ENCODE data around the gene ZNF608. TPM values are rescaled to one million over a fixed set of nuclear protein-coding genes. Genes with fewer than 3 reads are reported as not detected.

The ZNF608 gene
- total and polyA plus RNA-seq, 2 experiments from 2014 or later, result 20.5 to 42.4 TPM

DNA sequence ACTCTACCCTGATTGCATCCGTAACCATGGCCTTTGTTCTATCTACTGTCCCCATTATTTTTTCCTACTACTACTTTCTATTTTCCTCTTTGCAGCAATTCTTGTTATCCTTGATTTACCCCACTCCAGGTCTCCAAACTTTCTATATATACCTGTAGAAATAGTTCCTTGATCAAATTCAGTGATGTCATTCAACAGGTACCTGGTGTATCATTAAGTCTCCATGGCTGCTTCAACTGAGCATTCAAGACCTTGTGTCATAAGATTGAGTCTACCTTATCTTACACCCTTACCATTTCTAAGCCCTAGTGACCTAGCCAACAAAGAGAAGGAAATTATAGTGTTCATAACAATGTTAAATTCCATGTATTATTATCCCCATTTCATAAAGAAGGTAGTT, 35.8 kb upstream of the ZNF608 start (continued):
- TF ChIP-seq POLR2AphosphoS5 (IDR thresholded peaks at IDR 0.05; ENCODE audit: low read depth) (no peak), ZNF331 (CRISPR knock-in tag; IDR thresholded peaks at IDR 0.05; ENCODE audit: low read depth) (no peak), ZNF114 (CRISPR knock-in tag; IDR thresholded peaks at IDR 0.05) (no peak)
- TF ChIP-seq, protein P1, sequence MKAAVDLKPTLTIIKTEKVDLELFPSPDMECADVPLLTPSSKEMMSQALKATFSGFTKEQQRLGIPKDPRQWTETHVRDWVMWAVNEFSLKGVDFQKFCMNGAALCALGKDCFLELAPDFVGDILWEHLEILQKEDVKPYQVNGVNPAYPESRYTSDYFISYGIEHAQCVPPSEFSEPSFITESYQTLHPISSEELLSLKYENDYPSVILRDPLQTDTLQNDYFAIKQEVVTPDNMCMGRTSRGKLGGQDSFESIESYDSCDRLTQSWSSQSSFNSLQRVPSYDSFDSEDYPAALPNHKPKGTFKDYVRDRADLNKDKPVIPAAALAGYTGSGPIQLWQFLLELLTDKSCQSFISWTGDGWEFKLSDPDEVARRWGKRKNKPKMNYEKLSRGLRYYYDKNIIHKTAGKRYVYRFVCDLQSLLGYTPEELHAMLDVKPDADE (IDR thresholded peaks at IDR 0.05), result no peak
- TF ChIP-seq, protein P2, sequence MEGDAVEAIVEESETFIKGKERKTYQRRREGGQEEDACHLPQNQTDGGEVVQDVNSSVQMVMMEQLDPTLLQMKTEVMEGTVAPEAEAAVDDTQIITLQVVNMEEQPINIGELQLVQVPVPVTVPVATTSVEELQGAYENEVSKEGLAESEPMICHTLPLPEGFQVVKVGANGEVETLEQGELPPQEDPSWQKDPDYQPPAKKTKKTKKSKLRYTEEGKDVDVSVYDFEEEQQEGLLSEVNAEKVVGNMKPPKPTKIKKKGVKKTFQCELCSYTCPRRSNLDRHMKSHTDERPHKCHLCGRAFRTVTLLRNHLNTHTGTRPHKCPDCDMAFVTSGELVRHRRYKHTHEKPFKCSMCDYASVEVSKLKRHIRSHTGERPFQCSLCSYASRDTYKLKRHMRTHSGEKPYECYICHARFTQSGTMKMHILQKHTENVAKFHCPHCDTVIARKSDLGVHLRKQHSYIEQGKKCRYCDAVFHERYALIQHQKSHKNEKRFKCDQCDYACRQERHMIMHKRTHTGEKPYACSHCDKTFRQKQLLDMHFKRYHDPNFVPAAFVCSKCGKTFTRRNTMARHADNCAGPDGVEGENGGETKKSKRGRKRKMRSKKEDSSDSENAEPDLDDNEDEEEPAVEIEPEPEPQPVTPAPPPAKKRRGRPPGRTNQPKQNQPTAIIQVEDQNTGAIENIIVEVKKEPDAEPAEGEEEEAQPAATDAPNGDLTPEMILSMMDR (conservative IDR thresholded peaks at IDR 0.05; ENCODE audit: low read depth in 2 of 2), result no peak

DNA sequence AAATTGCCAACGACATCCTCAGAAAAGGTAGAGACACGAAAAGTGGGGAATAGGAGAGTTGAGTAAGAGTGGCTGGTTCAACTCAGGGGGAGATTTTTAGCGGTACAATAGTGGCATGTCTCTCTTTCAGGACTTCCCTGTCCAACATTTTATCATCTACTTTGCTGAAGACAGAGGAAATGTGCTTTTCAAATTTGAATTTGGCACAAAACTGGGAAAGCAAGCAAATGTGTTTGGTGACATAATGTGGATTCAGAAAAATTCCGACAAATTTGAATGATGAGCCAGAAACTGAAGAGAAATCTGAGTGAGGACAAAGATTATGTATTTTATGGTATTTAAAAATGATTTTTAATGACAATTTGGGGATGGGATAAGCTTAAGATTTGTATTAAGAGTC, 33.6 kb upstream of the ZNF608 start:
- Histone ChIP-seq H2AFZ (peak overlapping the region; percentile 1; the same call in 1 of the 2 replicates), H3F3A (replicated peaks; ENCODE audit: low read depth) (no peaks in the 10 kb centered on the region), H3K4me3 (no peak overlapping the region), H3K36me3 (ENCODE audit: insufficient read depth) (no peaks in the 10 kb centered on the region), H3K27ac (ENCODE audit: low read depth) (no peak overlapping the region), H3K9me2 (ENCODE audit: insufficient read depth) (peaks cover 17% of the 10 kb centered on the region), H3K4me2 (no peak overlapping the region), H3K4me1 (ENCODE audit: insufficient read depth) (no peaks in the 10 kb centered on the region), H3K27me3 (ENCODE audit: insufficient read depth) (no peaks in the 10 kb centered on the region), H3K79me2 (replicated peaks; ENCODE audit: insufficient read depth) (no peaks in the 10 kb centered on the region), H4K20me1 (replicated peaks; ENCODE audit: insufficient read depth) (no peaks in the 10 kb centered on the region)
- peaks cover 2% of the 10 kb centered on the region for H3K27me3 Mint-ChIP-seq (ENCODE audit: insufficient read depth, low read depth, poor library complexity)
- DNase-seq (ENCODE audit: low spot score) (no peak), ATAC-seq (no peak)
- H3K4me3 Mint-ChIP-seq, result no peak overlapping the region
- no peak overlapping the region for H3K27ac Mint-ChIP-seq
- H3K4me1 Mint-ChIP-seq, result no peaks in the 10 kb centered on the region
- H3K9me3 Mint-ChIP-seq, result no peaks in the 10 kb centered on the region
- TF ChIP-seq EZH2 (IDR thresholded peaks at IDR 0.05; ENCODE audit: low read depth, unreplicated experiment) (no peak), ZNF331 (CRISPR knock-in tag; IDR thresholded peaks at IDR 0.05; ENCODE audit: low read depth) (no peak), JUNB (IDR thresholded peaks at IDR 0.05; ENCODE audit: unreplicated experiment) (no peak)
- H3K36me3 Mint-ChIP-seq (ENCODE audit: low read depth), result no peaks in the 10 kb centered on the region

DNA sequence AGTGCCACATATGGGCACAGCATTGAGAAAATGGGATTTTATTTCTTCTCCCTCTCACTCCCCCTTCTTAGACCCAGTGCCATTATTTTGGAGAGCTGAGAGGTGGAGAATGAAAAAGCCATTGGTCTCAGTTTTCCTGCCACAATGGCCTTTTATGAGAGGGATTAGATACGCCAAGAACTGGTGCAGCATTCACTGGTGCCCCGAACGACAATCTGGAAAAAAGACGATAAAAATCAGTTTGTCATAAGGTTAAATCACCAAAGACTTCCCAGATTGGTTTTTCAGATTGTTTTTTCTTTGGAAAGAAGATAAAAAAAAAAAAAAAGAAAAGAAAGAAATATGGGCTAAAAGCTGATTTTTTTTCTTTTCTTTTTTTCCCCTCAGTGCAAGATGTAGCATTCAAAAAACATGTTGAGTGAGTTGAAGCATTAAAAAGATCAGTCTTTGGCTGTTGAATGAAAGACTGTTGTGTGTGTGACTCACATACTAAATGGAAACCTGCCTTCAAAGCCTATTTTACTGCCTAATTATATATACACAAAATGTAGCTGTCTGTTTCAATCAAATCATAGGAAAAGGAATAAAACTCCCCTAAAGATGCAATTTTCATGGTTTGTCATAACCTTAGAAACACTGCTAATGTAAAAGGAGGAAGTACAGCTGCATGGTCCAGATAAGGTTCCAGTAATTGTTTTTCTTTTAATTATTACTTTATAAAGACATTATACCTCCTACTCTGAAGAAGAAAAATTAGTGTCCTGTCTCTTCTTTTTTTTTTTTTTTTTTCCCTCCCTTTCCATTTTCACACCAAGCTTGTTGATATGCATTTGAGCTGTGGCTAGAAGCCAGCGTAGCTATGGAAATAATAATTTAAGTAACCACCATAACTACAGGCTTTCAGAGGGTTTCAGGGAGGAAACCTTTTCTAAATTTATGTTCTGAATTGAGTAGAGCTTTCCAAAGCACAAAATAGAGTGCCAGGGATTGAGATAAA, 27.2 kb upstream of the ZNF608 start:
- Histone ChIP-seq H2AFZ (no peak overlapping the region), H3F3A (replicated peaks; ENCODE audit: low read depth) (no peaks in the 10 kb centered on the region), H3K9me2 (ENCODE audit: insufficient read depth) (0 out of 2 replicates have a peak, but pooled peaks cover 5% of the 10 kb centered on the region), H4K20me1 (replicated peaks; ENCODE audit: insufficient read depth) (no peaks in the 10 kb centered on the region), H3K36me3 (ENCODE audit: insufficient read depth) (no peaks in the 10 kb centered on the region), H3K79me2 (replicated peaks; ENCODE audit: insufficient read depth) (no peaks in the 10 kb centered on the region), H3K27ac (ENCODE audit: low read depth) (no peak overlapping the region), H3K4me1 (ENCODE audit: insufficient read depth) (peaks cover 23% of the 10 kb centered on the region), H3K4me3 (no peak overlapping the region), H3K4me2 (no peak overlapping the region), H3K27me3 (ENCODE audit: insufficient read depth) (no peaks in the 10 kb centered on the region)
- no peak for TF ChIP-seq ZNF114 (CRISPR knock-in tag; IDR thresholded peaks at IDR 0.05)
- TF ChIP-seq, protein P1 (IDR thresholded peaks at IDR 0.05), result no peak
- TF ChIP-seq STAT1 (IDR thresholded peaks at IDR 0.05; ENCODE audit: unreplicated experiment), result no peak
- TF ChIP-seq NANOG (IDR thresholded peaks at IDR 0.05; ENCODE audit: borderline replicate concordance), result no peak
- no peak for TF ChIP-seq JUNB (IDR thresholded peaks at IDR 0.05; ENCODE audit: unreplicated experiment)
- TF ChIP-seq CREB1 (CRISPR knock-in tag; IDR thresholded peaks at IDR 0.05; ENCODE audit: low read depth), result no peak
- no peak for TF ChIP-seq EZH2phosphoT487 (IDR thresholded peaks at IDR 0.05; ENCODE audit: unreplicated experiment)
- TF ChIP-seq, protein P3, sequence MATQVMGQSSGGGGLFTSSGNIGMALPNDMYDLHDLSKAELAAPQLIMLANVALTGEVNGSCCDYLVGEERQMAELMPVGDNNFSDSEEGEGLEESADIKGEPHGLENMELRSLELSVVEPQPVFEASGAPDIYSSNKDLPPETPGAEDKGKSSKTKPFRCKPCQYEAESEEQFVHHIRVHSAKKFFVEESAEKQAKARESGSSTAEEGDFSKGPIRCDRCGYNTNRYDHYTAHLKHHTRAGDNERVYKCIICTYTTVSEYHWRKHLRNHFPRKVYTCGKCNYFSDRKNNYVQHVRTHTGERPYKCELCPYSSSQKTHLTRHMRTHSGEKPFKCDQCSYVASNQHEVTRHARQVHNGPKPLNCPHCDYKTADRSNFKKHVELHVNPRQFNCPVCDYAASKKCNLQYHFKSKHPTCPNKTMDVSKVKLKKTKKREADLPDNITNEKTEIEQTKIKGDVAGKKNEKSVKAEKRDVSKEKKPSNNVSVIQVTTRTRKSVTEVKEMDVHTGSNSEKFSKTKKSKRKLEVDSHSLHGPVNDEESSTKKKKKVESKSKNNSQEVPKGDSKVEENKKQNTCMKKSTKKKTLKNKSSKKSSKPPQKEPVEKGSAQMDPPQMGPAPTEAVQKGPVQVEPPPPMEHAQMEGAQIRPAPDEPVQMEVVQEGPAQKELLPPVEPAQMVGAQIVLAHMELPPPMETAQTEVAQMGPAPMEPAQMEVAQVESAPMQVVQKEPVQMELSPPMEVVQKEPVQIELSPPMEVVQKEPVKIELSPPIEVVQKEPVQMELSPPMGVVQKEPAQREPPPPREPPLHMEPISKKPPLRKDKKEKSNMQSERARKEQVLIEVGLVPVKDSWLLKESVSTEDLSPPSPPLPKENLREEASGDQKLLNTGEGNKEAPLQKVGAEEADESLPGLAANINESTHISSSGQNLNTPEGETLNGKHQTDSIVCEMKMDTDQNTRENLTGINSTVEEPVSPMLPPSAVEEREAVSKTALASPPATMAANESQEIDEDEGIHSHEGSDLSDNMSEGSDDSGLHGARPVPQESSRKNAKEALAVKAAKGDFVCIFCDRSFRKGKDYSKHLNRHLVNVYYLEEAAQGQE (IDR thresholded peaks at IDR 0.05; ENCODE audit: unreplicated experiment), result no peak
- no peak for TF ChIP-seq EZH2 (IDR thresholded peaks at IDR 0.05; ENCODE audit: low read depth, unreplicated experiment)
- no peak for TF ChIP-seq POLR2AphosphoS5 (IDR thresholded peaks at IDR 0.05; ENCODE audit: low read depth)
- Mint-ChIP-seq H3K27ac (no peak overlapping the region), H3K27me3 (ENCODE audit: insufficient read depth, low read depth, poor library complexity) (no peaks in the 10 kb centered on the region), H3K36me3 (ENCODE audit: low read depth) (no peaks in the 10 kb centered on the region), H3K9me3 (no peaks in the 10 kb centered on the region; the same call in 2 of the 3 replicates), H3K4me1 (peaks cover 18% of the 10 kb centered on the region), H3K4me3 (no peak overlapping the region)
- no peak for ATAC-seq
- no peak for DNase-seq (ENCODE audit: low spot score)

All from GM23338 (cell line).